BLaER1 treated with 17β-estradiol and CSF1 and Interleukin-3, amounts not matched to agents 10 nM and 100 nM (cell line): ENCODE data around the gene AMFR.
"Not testable (repeated sequence)": the region's sequence is repeated elsewhere in the genome, so short reads cannot be mapped to it uniquely, and the experiment has no call there.

Source experiments
- H3K27ac ChIP-seq, 11 experiments: shearing (Covaris generic); formaldehyde crosslinking; 2 replicates each; pipeline ENCODE4 v1.8.1; 2022
- H3K27me3 ChIP-seq, 11 experiments: shearing (Covaris generic); formaldehyde crosslinking; 2 replicates each; pipeline ENCODE4 v1.8.1; 2022
- H3K36me3 ChIP-seq, 11 experiments: shearing (Covaris generic); formaldehyde crosslinking; 2 replicates each; pipeline ENCODE4 v1.8.1; 2022
- H3K4me1 ChIP-seq, 10 experiments: shearing (Covaris generic); formaldehyde crosslinking; 2 replicates each; pipeline ENCODE4 v1.8.1; 2022
- H3K4me2 ChIP-seq, 11 experiments: shearing (Covaris generic); formaldehyde crosslinking; 2 replicates each; pipeline ENCODE4 v1.8.1; 2022
- H3K4me3 ChIP-seq, 10 experiments: shearing (Covaris generic); formaldehyde crosslinking; 2 replicates each; pipeline ENCODE4 v1.8.1; 2022
- H3K9ac ChIP-seq, 11 experiments: shearing (Covaris generic); formaldehyde crosslinking; 2 replicates each; pipeline ENCODE4 v1.8.1; 2022
- H3K9me3 ChIP-seq, 11 experiments: shearing (Covaris generic); formaldehyde crosslinking; replicated peaks in 1 of 11; 2 replicates each; pipeline ENCODE4 v1.8.1; 2022
- H4K20me1 ChIP-seq, 11 experiments: shearing (Covaris generic); formaldehyde crosslinking; 2 replicates each; pipeline ENCODE4 v1.8.1; 2022
- Cebpa-rat ChIP-seq, 11 experiments: shearing (Covaris generic); IDR thresholded peaks; 2 replicates each; pipeline ENCODE4 v1.8.1; 2022

The AMFR gene

DNA sequence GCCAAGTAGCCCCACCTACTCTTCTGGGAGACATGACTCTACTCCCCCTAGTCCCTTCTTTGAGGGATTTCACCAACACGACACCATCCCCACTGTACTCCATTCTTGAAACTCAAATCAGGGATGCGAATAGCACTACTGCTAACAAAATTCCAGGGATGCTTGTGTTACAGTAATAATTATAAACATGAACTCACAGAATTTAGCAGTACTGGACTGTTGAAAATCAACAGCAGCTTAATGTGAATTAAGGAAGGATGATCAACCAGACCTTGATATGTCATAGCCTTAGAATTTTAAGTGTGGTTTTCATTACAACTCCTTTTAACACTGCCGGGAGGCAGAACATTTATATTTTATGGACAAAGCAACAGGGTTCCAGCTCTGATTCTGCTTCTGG is 37.9 kb downstream of the AMFR start:
- H3K27ac ChIP-seq, result no peak overlapping the region
- no peak overlapping the region for H3K4me2 ChIP-seq
- peaks cover 95 to 99% (median 95%) of the 10 kb centered on the region in 11 experiments for H3K36me3 ChIP-seq
- no peak for TF ChIP-seq Cebpa-rat (IDR thresholded peaks at IDR 0.05)
- H4K20me1 ChIP-seq, result peaks cover 0 to 5% (median 0%) of the 10 kb centered on the region in 11 experiments; a peak in 1 of 22 replicates
- no peak overlapping the region for H3K4me3 ChIP-seq
- H3K4me1 ChIP-seq, result no peaks in the 10 kb centered on the region
- H3K9me3 ChIP-seq, result peaks cover 12 to 25% (median 17%) of the 10 kb centered on the region in 11 experiments
- H3K27me3 ChIP-seq, result no peaks in the 10 kb centered on the region
- no peak overlapping the region for H3K9ac ChIP-seq

DNA sequence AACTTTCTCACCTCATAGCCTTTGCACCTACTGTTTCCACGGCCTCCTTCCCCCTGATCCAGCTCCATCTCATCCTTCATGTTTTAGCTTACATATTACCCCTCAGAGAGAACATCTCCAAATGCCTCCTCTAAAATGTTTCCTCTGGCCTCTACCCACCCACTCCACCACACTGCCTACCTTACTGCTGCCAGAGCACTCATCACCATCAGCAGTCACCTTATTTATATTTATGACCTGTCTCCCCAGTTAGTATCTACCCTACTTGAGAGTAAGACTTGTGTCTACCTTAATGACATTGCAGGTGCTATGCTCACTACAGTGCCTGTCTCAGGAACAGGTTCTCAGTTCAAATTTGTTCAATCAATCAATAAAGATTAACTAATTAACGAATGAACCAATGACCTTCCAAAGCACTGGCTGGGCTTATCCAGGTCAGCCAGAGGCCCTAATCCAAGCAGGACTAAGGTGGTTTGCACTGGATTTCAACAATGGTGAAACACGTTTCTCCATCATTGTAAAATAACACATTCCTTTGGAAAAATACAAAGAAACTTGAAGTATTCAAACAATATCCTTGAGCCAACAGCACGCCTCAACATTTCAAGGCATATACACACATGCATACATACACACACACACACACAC is 41.1 kb downstream of the AMFR start:
- Histone ChIP-seq H3K27me3 (no peaks in the 10 kb centered on the region), H3K36me3 (peaks cover 99 to 100% (median 100%) of the 10 kb centered on the region in 11 experiments)

DNA sequence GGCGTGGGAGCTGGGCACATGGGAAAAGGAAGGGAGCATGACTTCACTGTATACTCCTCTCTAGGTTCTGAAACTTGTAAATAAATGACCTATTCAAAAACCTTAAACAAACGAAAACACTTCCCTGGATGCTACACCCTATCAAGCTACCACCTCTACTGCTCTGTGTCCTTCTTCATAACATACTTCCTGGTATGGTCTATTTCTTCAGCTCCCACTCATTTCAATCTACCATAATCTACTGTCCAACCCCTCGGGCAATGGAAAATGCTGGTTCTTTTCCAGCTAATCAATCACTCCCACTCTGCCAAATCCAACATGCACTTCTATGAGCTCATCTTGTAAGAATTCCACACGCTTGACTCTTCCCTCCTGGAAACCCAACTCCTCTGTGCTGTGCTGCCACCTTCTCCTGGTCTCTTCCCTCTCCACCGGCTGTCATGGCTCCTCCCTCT is 42.4 kb downstream of the AMFR start:
- Histone ChIP-seq H3K9me3 (peaks cover 50 to 62% (median 55%) of the 10 kb centered on the region in 11 experiments), H3K27me3 (no peaks in the 10 kb centered on the region)

More for the DNA sequence above, 41.1 kb downstream of the AMFR start:
- H4K20me1 ChIP-seq, result no peaks in the 10 kb centered on the region; a peak in 1 of 22 replicates
- no peak overlapping the region for H3K9ac ChIP-seq
- no peak for TF ChIP-seq Cebpa-rat (IDR thresholded peaks at IDR 0.05)
- no peak overlapping the region for H3K4me2 ChIP-seq
- no peak overlapping the region for H3K4me3 ChIP-seq
- peaks cover 44 to 53% (median 49%) of the 10 kb centered on the region in 11 experiments for H3K9me3 ChIP-seq
- H3K4me1 ChIP-seq, result no peaks in the 10 kb centered on the region
- no peak overlapping the region for H3K27ac ChIP-seq

DNA sequence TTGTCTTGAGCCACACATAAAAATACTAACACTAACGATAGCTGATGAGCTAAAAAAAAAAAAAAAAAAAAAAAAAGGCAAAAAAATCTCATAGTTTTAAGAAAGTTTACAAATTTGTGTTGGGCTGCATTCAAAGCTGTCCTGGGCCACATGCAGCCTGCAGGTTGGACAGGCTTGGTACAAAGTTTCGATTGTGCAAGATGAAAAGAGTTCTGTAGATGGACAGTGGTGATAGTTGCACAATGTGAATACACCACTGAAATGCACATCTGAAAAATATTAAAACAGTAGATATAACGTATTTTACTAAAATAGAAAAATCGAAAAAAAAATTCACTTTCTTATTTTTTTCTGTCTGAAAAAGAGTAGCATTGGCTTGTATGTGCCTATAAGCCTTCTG is 42.9 kb downstream of the AMFR start:
- H3K27me3 ChIP-seq, result no peaks in the 10 kb centered on the region
- H3K4me3 ChIP-seq, result no peak overlapping the region
- H3K4me1 ChIP-seq, result no peaks in the 10 kb centered on the region
- H3K9ac ChIP-seq, result no peak overlapping the region
- TF ChIP-seq Cebpa-rat (IDR thresholded peaks at IDR 0.05), result no peak
- H3K9me3 ChIP-seq, result peaks cover 50 to 62% (median 55%) of the 10 kb centered on the region in 11 experiments
- peaks cover 0 to 10% (median 0%) of the 10 kb centered on the region in 11 experiments; a peak in 3 of 22 replicates for H4K20me1 ChIP-seq
- peaks cover 96 to 100% (median 99%) of the 10 kb centered on the region in 11 experiments for H3K36me3 ChIP-seq
- H3K4me2 ChIP-seq, result no peak overlapping the region
- no peak overlapping the region for H3K27ac ChIP-seq

More for the DNA sequence above, 42.4 kb downstream of the AMFR start:
- Histone ChIP-seq H4K20me1 (peaks cover 0 to 5% (median 0%) of the 10 kb centered on the region in 11 experiments; a peak in 1 of 22 replicates), H3K4me3 (no peak overlapping the region), H3K4me2 (no peak overlapping the region), H3K9ac (no peak overlapping the region), H3K27ac (no peak overlapping the region), H3K4me1 (no peaks in the 10 kb centered on the region), H3K36me3 (peaks cover 99 to 100% (median 100%) of the 10 kb centered on the region in 11 experiments)
- no peak for TF ChIP-seq Cebpa-rat (IDR thresholded peaks at IDR 0.05)

DNA sequence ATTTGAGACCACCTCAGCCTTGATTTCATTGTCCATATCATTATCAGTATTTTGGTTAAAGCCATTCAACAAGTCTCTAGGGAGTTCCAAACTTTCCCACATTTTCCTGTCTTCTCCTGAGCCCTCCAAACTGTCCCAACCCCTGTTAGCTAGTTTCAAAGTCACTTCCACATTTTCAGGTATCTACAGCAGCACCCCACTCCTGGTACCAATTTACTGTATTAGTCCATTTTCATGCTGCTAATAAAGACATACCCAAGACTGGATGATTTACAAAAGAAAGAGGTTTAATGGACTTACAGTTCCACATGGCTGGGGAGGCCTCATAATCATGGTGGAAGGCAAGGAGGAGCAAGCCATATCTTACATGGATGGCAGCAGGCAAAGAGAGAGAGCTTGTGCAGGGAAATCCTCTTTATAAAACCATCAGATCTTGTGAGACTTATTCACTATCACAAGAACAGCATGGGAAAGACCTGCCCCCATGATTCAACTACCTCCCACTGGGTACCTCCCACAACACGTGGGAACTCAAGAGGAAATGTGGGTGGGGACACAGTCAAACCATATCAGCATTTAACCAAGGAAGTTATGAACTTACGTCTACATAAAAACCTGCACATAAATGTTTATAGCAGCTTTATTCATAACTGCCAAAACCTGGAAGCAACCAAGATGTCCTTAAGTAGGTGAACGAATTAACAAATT is 44.4 kb downstream of the AMFR start:
- not testable (repeated sequence) for H3K9ac ChIP-seq, H3K4me1 ChIP-seq, H3K4me2 ChIP-seq, H3K27ac ChIP-seq, H3K27me3 ChIP-seq
- H3K4me3 ChIP-seq, result peak overlapping the region in 1 of 10 experiments; percentile 16; a peak in 2 of 20 replicates
- H3K9me3 ChIP-seq, result peaks cover 50 to 62% (median 55%) of the 10 kb centered on the region in 11 experiments
- peaks cover 0 to 25% (median 0%) of the 10 kb centered on the region in 11 experiments; a peak in 6 of 22 replicates for H4K20me1 ChIP-seq
- peaks cover 82 to 93% (median 87%) of the 10 kb centered on the region in 11 experiments for H3K36me3 ChIP-seq

DNA sequence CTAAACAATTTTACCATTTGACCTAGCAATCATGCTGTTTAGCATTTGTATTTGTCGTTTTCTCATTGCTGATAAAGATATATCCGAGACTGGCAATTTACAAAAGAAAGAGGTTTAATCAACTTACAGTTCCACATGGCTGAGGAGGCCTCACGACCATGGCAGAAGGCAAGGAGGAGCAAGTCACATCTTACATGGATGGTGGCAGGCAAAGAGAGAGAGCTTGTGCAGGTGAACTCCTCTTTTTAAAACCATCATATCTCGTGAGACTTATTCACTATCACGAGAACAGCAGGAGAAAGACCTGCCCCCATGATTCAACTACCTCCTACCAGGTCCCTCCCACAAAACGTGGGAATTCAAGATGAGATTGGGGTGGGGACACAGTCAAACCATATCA is 46.3 kb downstream of the AMFR start:
- H3K27me3 ChIP-seq, H3K4me1 ChIP-seq, H3K9ac ChIP-seq, H3K27ac ChIP-seq, H3K4me2 ChIP-seq, H3K4me3 ChIP-seq: not testable (repeated sequence)
- peaks cover 0 to 38% (median 4%) of the 10 kb centered on the region in 11 experiments; a peak in 7 of 22 replicates for H4K20me1 ChIP-seq
- peaks cover 66 to 93% (median 80%) of the 10 kb centered on the region in 11 experiments for H3K36me3 ChIP-seq
- peaks cover 50 to 61% (median 52%) of the 10 kb centered on the region in 11 experiments for H3K9me3 ChIP-seq

DNA sequence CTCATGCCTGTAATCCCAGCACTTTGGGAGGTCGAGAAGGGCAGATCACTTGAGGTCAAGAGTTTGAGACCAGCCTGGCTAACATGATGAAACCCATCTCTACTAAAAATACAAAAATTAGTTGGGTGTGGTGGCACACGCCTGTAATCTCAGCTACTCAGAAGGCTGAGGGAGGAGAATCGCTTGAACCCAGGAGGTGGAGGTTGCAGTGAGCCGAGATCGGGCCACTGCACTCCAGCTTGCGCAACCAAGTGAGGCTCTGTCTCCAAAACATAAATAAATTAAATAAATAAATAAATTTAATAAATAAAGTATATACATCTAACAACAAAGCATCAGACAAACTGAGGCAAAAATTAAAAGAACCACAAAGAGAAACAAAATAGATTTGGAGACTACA is 49.6 kb downstream of the AMFR start:
- not testable (repeated sequence) for H3K27me3 ChIP-seq, H3K4me2 ChIP-seq, H3K9ac ChIP-seq, H3K27ac ChIP-seq, H3K4me3 ChIP-seq
- TF ChIP-seq Cebpa-rat (IDR thresholded peaks at IDR 0.05), result peak in 1 of 11 experiments; percentile 21; a peak in 1 of 22 replicates
- H3K4me1 ChIP-seq, result peaks cover 0 to 11% (median 6%) of the 10 kb centered on the region in 10 experiments; a peak in 8 of 20 replicates
- peaks cover 19 to 30% (median 21%) of the 10 kb centered on the region in 11 experiments for H3K9me3 ChIP-seq
- peaks cover 0 to 67% (median 15%) of the 10 kb centered on the region in 11 experiments; a peak in 10 of 22 replicates for H4K20me1 ChIP-seq
- peaks cover 60 to 91% (median 78%) of the 10 kb centered on the region in 11 experiments for H3K36me3 ChIP-seq

DNA sequence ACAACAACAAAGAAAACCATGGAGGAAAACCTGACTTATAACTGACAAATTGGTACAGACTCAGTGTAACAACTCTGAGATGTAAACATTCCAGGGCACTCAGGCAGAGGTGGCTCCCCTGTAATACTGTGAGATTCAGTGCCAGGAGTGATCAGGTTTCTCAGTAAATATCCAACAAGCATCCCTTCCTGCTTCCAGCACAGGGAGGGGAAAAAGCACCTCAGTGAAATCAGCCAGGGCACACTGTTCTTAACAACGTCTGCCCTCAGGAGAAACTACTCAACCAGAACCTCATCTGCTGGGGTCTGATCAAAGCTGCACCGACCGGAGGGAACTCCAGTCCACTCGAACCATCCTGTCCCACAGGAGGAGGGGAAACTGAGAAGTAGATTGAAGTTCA is 52.3 kb downstream of the AMFR start:
- H3K27me3 ChIP-seq, result no peaks in the 10 kb centered on the region
- no peak overlapping the region for H3K4me3 ChIP-seq
- no peak overlapping the region for H3K27ac ChIP-seq
- peak overlapping the region in 2 of 11 experiments; percentile 17 to 32; a peak in 2 of 22 replicates for H3K4me2 ChIP-seq
- no peak for TF ChIP-seq Cebpa-rat (IDR thresholded peaks at IDR 0.05)
- peaks cover 0 to 11% (median 7%) of the 10 kb centered on the region in 10 experiments; a peak in 8 of 20 replicates for H3K4me1 ChIP-seq
- H4K20me1 ChIP-seq, result peaks cover 0 to 69% (median 15%) of the 10 kb centered on the region in 11 experiments; a peak in 10 of 22 replicates
- no peak overlapping the region for H3K9ac ChIP-seq
- peaks cover 54 to 91% (median 76%) of the 10 kb centered on the region in 11 experiments for H3K36me3 ChIP-seq
- peaks cover 0 to 2% (median 0%) of the 10 kb centered on the region in 11 experiments; a peak in 1 of 22 replicates for H3K9me3 ChIP-seq
